K562 (cell line): Measurements from ENCODE around the gene RINL. TPM values are rescaled to one million over a fixed set of nuclear protein-coding genes. Genes with fewer than 3 reads are reported as not detected.

Source experiments
- ARNT ChIP-seq, 2 experiments: fragments of 450-650 bp; IDR thresholded peaks; 2 replicates each; pipeline ENCODE4 v1.6.1; 2016; ENCODE audit warnings: mild to moderate bottlenecking in 1 of 2
- ATF1 ChIP-seq, 2 experiments: fragments of 450-650 bp in 1 of 2; IDR thresholded peaks; 2 replicates each; pipeline ENCODE4 v1.6.1; 2016; ENCODE audit warnings: missing compliant biosample characterization in 1 of 2, missing genetic modification characterization in 1 of 2
- ATF3 ChIP-seq, 2 experiments: fragments of 450-650 bp in 1 of 2; sonication (generic) in 1 of 2; formaldehyde crosslinking in 1 of 2; IDR thresholded peaks in 1 of 2; conservative IDR thresholded peaks in 1 of 2; 2 replicates each; pipeline versions ENCODE4 v1.6.1 to v1.8.1; 2016 to 2023; ENCODE audit warnings: mild to moderate bottlenecking in 2 of 2, moderate library complexity in 2 of 2, inconsistent platforms in 1 of 2, missing genetic modification reagents in 1 of 2
- EGR1 ChIP-seq: fragments of 450-650 bp; conservative IDR thresholded peaks from 2 replicates; pipeline ENCODE4 v1.6.1; 2017; ENCODE audit warnings: mild to moderate bottlenecking
- FOSL1 ChIP-seq: fragments of 200-800 bp; sonication (Bioruptor generic); conservative IDR thresholded peaks from 2 replicates; pipeline ENCODE4 v1.6.1; 2016; ENCODE audit warnings: missing genetic modification characterization, missing compliant biosample characterization
- FOXP1 ChIP-seq: sonication (generic); formaldehyde crosslinking; IDR thresholded peaks from 2 replicates; pipeline ENCODE4 v1.8.0; 2022; ENCODE audit warnings: mild to moderate bottlenecking, missing genetic modification reagents
- HNRNPLL ChIP-seq: fragments of 200-400 bp; formaldehyde crosslinking; IDR thresholded peaks from 2 replicates; pipeline ENCODE4 v1.6.1; 2017; ENCODE audit warnings: low read length, low read depth, mild to moderate bottlenecking; ENCODE audit not compliant: poor library complexity, severe bottlenecking
- KAT2B ChIP-seq: IDR thresholded peaks from one replicate; pipeline ENCODE4 v1.6.1; 2012; ENCODE audit warnings: low read depth, mild to moderate bottlenecking, control low read depth, inconsistent platforms, low read length, moderate library complexity
- KDM5B ChIP-seq: fragments of 200-600 bp; sonication (generic); IDR thresholded peaks from 2 replicates; pipeline ENCODE4 v1.6.1; 2012; ENCODE audit warnings: low read depth, mild to moderate bottlenecking, moderate library complexity, low read length, control low read depth, inconsistent platforms; ENCODE audit not compliant: insufficient replicate concordance
- KLF6 ChIP-seq: fragments of 250-450 bp; sonication (Bioruptor Pico); IDR thresholded peaks from 2 replicates; pipeline ENCODE4 v1.4.0; 2020; ENCODE audit warnings: mild to moderate bottlenecking, moderate library complexity, borderline replicate concordance
- MCM2 ChIP-seq: fragments of 450-650 bp; IDR thresholded peaks from 2 replicates; pipeline ENCODE4 v1.6.1; 2017; ENCODE audit warnings: low read depth, mild to moderate bottlenecking
- RBM17 ChIP-seq: fragments of 200-400 bp; formaldehyde crosslinking; IDR thresholded peaks from 2 replicates; pipeline ENCODE4 v1.6.1; 2017; ENCODE audit warnings: low read depth, mild to moderate bottlenecking, low read length, borderline replicate concordance
- SFPQ ChIP-seq: fragments of 200-400 bp; formaldehyde crosslinking; IDR thresholded peaks from 2 replicates; pipeline ENCODE4 v1.6.1; 2017; ENCODE audit warnings: mild to moderate bottlenecking, low read depth, low read length, moderate library complexity
- ZC3H4 ChIP-seq: sonication (generic); formaldehyde crosslinking; IDR thresholded peaks from 2 replicates; pipeline ENCODE4 v1.9.0; 2021; ENCODE audit warnings: missing genetic modification reagents, borderline replicate concordance
- ZFX ChIP-seq: sonication (generic); formaldehyde crosslinking; IDR thresholded peaks from 2 replicates; pipeline ENCODE4 v1.8.0; 2022; ENCODE audit warnings: mild to moderate bottlenecking, missing genetic modification reagents, moderate library complexity
- ZNF830 ChIP-seq: fragments of 250-450 bp; sonication (Bioruptor Pico); IDR thresholded peaks from 2 replicates; pipeline ENCODE4 v1.5.0; 2021; ENCODE audit warnings: mild to moderate bottlenecking
- polyA plus RNA-seq, 8 experiments: library from polyadenylated mRNA; depleted of rRNA in 4 of 8; stranded (reverse) in 5 of 8; unstranded in 3 of 8; fragments of >200 nt; fragmentation: Nextera tagmentation in 2 of 8; fragmentation: Illumina TruSeq in 1 of 8; extraction: Ambion mirVana in 2 of 8; extraction: Trizol in 1 of 8; gene quantifications; 2 replicates each; pipeline versions ENCODE4 v1.2.1 to v1.2.3, GENCODE V29; 2011 to 2014; ENCODE audit warnings: inconsistent platforms in 1 of 8, missing spikeins in 1 of 8
- total RNA-seq, 7 experiments: library from RNA; depleted of rRNA in 6 of 7; stranded (reverse); fragments of >200 nt in 6 of 7; fragmentation: Illumina TruSeq in 2 of 7; extraction: Trizol in 2 of 7; gene quantifications; 2 replicates each; pipeline versions ENCODE4 v1.2.1 to v1.2.3, GENCODE V29; 2011 to 2021; ENCODE audit warnings: low replicate concordance in 1 of 7
- TF ChIP-seq, protein P1 (sequence below), 3 experiments: IDR thresholded peaks in 2 of 3; conservative IDR thresholded peaks in 1 of 3; 2 replicates each; pipeline ENCODE4 v1.5.1; 2011 to 2012; ENCODE audit warnings: low read length in 3 of 3, mild to moderate bottlenecking in 3 of 3, control low read depth in 2 of 3, improper control_type of control experiment in 1 of 3, inconsistent platforms in 1 of 3, low read depth in 1 of 3, mixed read lengths in 1 of 3, moderate library complexity in 1 of 3; ENCODE audit not compliant: insufficient read depth in 2 of 3
- TF ChIP-seq, protein P2 (sequence below): fragments of 450-650 bp; IDR thresholded peaks from 2 replicates; pipeline ENCODE4 v1.7.1; 2018; ENCODE audit warnings: mild to moderate bottlenecking, low read depth; ENCODE audit not compliant: partially characterized antibody

The RINL gene
- total and polyA plus RNA-seq, 9 of the 15 experiments (the other 6 are each of a cell fraction or from before 2014, with no cell fraction given): 0.82 to 10.9 (median 4.9) TPM

GRCh38 chr19:38899447-38900201, 21.5 kb upstream of the RINL start, which contains the start of the genes NFKBIB and SIRT2 (continued):
- TF ChIP-seq KDM5B (no peak), ARNT (IDR thresholded peaks at IDR 0.05) (0 out of 4 replicates have a peak, but pooled peaks of 1 of the 2 experiments have one; percentile 26), HNRNPLL (peak; percentile 84), KLF6 (CRISPR knock-in tag) (peak; percentile 5; the same call in 1 of the 2 replicates), ZC3H4 (CRISPR knock-in tag) (no peak), RBM17 (no peak), FOSL1 (peak; percentile 32; the same call in 1 of the 2 replicates), ATF3 (IDR thresholded peaks at IDR 0.05) (peak; percentile 35; the same call in 1 of the 2 replicates), ATF3 (CRISPR knock-in tag; conservative IDR thresholded peaks at IDR 0.05) (no peak; the same call in 1 of the 2 replicates), ZNF830 (no peak), EGR1 (peak; percentile 48; the same call in 1 of the 2 replicates), KAT2B (no peak), ZFX (peak; percentile 81), FOXP1 (peak; percentile 49; the same call in 1 of the 2 replicates), ATF1 (CRISPR knock-in tag; IDR thresholded peaks at IDR 0.05) (peak; percentile 68), ATF1 (tag; IDR thresholded peaks at IDR 0.05) (peak; percentile 99), SFPQ (no peak), MCM2 (no peak)
- TF ChIP-seq, protein P1, sequence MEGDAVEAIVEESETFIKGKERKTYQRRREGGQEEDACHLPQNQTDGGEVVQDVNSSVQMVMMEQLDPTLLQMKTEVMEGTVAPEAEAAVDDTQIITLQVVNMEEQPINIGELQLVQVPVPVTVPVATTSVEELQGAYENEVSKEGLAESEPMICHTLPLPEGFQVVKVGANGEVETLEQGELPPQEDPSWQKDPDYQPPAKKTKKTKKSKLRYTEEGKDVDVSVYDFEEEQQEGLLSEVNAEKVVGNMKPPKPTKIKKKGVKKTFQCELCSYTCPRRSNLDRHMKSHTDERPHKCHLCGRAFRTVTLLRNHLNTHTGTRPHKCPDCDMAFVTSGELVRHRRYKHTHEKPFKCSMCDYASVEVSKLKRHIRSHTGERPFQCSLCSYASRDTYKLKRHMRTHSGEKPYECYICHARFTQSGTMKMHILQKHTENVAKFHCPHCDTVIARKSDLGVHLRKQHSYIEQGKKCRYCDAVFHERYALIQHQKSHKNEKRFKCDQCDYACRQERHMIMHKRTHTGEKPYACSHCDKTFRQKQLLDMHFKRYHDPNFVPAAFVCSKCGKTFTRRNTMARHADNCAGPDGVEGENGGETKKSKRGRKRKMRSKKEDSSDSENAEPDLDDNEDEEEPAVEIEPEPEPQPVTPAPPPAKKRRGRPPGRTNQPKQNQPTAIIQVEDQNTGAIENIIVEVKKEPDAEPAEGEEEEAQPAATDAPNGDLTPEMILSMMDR (IDR thresholded peaks at IDR 0.05 in 2 of 3, conservative IDR thresholded peaks at IDR 0.05 in 1 of 3; ENCODE audit: insufficient read depth in 2 of 3, low read depth in 1 of 3, low read length in 3 of 3): peak in 1 of 3 experiments; percentile 27; a peak in 2 of 6 replicates
- TF ChIP-seq, protein P2, sequence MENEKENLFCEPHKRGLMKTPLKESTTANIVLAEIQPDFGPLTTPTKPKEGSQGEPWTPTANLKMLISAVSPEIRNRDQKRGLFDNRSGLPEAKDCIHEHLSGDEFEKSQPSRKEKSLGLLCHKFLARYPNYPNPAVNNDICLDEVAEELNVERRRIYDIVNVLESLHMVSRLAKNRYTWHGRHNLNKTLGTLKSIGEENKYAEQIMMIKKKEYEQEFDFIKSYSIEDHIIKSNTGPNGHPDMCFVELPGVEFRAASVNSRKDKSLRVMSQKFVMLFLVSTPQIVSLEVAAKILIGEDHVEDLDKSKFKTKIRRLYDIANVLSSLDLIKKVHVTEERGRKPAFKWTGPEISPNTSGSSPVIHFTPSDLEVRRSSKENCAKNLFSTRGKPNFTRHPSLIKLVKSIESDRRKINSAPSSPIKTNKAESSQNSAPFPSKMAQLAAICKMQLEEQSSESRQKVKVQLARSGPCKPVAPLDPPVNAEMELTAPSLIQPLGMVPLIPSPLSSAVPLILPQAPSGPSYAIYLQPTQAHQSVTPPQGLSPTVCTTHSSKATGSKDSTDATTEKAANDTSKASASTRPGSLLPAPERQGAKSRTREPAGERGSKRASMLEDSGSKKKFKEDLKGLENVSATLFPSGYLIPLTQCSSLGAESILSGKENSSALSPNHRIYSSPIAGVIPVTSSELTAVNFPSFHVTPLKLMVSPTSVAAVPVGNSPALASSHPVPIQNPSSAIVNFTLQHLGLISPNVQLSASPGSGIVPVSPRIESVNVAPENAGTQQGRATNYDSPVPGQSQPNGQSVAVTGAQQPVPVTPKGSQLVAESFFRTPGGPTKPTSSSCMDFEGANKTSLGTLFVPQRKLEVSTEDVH: peak; percentile 96
